ENCODE results near the gene PIK3R5.

PIK3R5 gene, protein sequence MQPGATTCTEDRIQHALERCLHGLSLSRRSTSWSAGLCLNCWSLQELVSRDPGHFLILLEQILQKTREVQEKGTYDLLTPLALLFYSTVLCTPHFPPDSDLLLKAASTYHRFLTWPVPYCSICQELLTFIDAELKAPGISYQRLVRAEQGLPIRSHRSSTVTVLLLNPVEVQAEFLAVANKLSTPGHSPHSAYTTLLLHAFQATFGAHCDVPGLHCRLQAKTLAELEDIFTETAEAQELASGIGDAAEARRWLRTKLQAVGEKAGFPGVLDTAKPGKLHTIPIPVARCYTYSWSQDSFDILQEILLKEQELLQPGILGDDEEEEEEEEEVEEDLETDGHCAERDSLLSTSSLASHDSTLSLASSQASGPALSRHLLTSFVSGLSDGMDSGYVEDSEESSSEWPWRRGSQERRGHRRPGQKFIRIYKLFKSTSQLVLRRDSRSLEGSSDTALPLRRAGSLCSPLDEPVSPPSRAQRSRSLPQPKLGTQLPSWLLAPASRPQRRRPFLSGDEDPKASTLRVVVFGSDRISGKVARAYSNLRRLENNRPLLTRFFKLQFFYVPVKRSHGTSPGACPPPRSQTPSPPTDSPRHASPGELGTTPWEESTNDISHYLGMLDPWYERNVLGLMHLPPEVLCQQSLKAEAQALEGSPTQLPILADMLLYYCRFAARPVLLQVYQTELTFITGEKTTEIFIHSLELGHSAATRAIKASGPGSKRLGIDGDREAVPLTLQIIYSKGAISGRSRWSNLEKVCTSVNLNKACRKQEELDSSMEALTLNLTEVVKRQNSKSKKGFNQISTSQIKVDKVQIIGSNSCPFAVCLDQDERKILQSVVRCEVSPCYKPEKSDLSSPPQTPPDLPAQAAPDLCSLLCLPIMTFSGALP

DNA sequence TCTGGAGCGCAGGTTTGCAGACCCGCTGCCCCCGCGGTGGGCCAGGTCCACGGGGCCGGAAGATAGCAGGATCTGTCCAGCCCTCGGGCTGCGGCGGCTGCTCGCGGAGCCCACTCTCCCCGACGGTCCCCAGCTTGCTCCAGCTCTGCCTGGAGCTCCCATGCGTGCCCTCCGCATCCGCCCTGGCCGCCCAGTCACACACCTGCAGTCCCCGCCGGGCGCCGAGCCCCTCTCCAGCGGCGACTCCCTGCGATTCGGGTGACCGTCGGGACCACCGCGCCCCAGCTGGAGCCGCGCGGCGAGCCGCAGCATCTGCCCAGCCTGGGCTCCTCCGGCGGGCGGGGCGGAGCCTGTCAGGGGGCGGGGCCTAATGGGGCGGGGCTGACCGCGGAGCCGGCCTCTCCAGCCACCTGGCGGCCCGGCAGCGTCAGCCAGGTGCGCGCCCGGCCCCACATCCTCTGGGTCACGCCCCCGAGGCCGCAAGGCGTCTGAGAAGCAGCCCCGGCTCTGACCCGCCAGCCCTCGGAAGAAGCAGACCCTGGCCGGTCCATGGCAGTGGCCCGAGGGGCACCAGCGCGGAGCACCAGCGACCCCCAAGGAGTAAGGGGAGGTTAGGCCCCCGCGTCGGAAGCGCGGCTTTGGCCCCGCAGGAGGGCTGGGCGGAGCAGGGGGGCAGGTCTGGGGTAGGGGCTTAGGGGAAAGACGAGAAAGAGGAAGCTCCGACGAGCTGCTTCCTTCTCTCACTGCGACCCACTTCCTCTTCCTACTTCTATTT lies at the start of gene PIK3R5:
TSS of gene PIK3R5 (minus strand) at position 314 of the 775 bp plus-strand sequence. CDS start 54,213 bp downstream, outside the sequence.
- DNase-seq = peak; percentile 66 to 78

DNA sequence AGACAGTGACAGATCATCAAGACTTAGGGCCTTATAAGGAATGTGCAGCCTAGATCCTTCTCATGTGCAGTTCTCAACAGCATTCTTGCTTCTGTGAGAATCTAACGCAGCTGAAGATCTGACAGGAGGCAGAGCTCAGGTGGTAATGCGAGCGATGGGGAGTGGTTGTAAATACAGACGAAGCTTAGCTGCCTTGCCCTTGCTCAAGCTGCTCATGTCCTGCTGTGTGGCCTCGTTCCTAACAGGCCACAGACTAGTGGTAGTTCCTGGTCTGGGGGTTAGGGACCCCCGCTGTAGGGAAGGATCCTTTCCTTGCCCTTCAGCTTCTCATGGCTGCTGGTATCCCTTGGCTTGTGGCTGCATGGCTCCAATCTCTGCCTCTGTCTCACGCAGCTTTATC lies 45.5 kb upstream of the PIK3R5 start:
- DNase-seq = no peak

DNA sequence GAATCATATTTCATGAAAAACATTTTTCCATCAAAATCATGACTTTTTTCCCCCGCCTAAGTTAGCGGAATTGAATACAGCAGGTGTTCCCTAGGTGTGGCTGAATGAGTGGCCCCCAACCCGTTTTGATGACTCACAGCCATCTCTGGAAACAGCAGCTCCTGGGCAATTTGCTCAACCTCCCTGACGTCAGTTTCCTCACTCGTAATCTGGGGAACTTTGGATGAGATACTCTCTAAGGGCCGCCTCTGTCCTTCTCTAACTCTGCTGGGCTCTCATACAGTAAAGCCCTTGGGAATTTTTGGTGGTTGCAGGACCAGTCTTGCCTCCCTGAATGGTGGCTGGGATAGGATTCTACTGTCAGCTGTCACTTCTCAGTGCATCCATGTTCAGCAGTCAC lies 44.2 kb upstream of the PIK3R5 start:
- DNase-seq = peak; percentile 80

DNA sequence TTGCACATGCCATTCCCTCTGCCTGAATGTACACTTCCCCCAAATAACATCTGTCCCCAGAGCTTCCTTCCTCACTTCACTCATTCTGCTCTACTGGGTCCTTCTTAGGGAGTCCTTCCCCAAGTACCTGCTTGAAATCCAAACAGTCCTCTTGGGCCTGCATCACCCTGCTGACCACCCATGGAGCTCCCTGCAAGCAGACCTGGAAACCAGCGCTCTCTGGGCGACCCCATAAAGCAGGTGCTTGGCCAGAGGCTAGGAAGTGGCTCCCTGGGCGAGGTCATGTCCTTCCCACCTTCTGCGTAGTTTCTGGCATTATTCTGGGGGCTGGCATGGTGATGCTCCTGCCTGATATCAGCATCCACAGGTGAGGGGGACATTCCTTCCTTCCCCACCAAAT lies 43.6 kb upstream of the PIK3R5 start:
- DNase-seq = no peak

DNA sequence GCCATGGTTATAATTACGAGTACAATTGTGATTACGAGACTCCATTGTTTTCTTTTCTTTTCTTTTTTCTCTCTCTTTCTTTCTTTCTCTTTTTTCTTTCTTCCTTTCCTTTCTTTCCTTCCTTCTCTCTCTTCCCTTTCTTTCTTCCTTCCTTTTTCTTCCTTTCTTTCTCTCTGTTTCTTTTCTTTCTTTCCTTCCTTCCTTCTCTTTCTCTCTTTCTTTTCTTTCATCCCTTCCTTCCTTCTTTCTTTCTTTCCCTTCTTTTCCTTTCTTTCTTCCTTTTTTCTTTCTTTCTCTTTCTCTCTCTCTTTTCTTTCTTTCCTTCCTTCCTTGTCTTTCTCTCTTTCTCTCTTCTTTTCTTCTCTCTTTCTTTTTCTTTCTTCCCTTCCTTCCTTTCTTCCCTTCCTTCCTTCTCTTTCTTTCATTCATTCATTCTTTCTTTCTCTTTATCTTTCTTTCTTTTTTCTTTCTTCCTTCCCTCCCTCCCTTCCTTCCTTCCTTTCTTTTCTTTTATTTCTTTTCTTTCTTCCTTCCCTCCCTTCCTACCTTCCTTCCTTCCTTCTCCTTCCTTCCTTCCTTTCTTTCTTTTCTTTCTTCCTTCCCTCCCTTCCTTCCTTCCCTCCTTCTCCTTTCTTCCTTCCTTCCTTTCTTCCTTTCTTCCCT lies 41.7 kb upstream of the PIK3R5 start:
- no peak for DNase-seq

DNA sequence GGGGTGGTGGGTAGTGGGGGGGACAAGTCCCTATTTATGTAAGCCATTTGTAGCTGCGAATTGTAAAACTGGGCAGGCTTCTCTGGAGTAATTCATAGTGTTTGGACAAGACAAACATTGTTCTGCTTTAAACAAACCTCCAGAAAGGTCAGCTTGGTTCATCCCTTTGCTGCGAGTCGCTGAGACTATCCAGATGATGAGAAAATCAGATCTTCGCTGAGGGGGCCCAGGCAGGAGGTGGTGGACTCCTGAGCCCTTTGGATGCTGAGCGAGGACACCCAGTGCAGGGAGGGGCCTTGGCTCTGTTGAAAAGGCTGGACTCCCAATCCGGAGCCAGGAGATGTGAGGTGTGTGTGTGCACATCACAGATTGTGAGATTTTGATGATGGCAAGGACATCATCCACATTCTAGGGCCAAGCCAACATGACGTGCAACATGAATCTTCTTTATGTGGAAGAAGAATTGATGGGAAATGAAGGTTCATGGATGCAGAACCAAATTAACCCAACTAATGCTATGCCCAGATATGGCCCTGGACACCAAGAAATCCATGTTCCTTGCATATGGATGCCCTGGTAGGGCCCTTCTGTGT lies 40.8 kb upstream of the PIK3R5 start:
- DNase-seq = no peak

DNA sequence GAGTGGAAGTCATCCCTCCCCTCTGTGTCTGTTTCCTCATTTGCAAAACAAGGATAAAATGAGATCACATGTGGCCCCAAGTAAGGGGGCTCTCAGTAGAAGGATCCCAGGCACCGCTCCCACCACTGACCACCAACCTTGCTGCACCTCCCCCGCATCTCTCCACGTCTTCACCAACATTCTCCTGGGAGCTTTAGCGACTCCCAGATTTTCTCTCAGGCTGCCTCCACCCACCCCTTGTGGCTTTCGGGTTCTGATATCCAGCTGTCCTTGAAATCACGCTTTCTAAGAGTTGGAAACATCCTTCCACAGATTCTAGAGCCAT lies 39.4 kb upstream of the PIK3R5 start:
- DNase-seq = no peak

DNA sequence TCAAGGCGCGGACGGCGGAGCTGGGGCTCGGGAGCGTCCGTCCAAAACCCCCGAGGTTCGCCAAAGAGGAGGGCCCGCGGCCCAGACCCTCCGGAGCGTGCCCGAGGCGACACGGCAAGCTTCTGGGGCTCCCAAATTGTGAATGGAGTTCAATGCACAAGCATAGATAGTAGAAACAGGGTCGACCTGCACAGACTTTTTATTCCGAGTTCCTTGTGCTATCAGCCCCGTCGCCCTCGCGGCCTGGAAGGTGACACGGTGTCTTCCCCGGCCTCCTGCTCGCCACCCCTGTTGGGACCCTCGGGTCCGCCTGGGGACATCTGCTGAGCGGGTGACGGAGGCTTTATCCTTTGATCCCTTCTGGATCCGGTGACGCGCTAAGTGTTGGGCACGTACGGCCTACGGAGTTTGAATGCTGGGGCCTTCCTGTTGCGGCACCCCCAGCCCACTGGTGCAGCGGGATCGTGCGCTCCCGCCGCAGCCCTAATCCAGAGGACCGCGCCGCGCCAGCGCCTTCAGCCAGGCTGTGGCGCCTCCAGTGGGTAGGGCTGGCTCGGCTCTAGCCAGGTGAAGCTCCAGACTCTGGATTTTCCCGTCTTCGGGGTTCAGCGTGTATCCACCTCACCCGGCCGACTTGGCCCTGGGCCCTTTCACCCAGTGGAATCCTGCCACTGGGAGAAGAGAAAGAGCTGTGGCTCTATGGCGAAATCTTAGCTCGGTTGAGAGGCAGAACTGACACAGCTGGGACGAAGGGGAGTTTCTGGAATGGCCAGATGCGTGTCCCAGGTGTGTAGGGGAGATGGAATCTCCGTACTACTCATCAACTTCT lies 38.8 kb upstream of the PIK3R5 start:
- no peak for DNase-seq

DNA sequence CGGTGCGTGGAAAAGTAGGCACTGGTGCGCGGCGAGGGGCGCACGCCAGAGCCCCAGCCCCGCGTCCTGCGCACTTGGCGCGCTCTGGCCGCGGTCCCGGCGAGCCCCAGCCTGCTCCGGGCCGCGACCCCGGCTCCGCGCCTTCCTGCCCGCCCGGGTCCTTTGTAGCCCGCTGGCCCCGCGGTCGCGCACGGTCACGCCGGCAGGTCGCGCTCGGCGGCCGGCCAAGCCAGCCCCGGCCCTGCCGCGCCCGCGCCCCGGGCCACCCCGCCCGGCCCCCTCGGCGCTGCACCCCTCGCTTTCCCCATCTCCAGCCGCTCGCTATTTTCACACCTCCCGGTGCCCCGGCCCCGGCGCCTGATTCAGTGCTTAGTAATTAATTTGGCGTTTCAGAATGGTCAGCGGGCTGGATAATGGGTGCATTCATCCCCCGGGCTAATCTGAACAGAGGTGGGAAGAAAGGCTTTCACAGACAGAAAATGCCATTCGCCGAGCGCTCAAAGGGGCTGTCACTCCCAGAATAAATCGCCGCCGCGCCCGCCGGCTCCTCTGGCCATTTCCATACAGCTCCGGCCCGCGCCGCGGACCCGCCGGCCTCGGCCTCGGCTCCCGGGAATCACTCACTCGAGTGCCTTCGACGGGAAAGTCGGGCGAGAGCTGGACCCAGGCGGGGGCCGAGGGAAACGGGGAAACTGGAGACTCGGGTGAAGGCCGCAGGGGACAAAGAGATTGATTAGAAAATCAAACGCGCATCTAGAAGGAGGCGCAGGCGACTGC lies 38.0 kb upstream of the PIK3R5 start:
- DNase-seq = no peak

DNA sequence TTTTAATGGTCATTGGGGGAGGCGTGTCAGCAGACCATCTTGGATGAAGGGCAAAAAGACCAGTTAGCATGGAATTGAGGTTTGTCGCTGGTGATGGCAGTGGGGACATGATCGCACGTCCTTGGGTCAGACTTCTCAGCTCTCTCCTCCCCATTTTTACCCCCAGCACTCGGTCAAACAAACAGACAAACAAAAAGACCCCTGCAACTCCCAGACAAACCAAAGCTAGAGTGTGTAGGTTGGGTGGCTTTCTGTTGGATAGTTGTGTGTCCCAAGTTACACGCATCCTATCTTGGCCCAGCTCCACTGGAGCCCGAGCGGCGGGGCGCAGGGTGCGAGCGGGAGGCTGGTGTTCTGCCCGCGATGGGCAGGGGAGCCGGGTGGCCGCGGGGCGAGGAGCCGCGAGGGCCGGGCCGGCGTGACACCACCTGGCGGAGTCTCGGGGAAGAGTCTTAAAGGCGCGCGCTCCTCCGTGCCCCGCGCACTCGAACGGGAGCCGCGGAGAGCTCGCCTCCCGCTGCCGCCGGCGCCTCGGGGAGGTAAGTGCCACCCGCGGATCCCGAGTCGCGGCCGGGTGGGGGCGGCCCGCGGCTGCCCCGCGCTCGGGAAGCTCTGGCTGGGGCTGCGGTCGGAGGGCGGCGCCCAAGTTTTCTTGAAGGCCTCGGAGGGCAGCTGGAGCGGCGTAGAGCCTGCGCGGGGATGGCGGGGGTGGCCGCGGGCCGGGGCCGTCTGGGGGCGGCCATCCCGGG lies 37.3 kb upstream of the PIK3R5 start:
- DNase-seq = no peak

DNA sequence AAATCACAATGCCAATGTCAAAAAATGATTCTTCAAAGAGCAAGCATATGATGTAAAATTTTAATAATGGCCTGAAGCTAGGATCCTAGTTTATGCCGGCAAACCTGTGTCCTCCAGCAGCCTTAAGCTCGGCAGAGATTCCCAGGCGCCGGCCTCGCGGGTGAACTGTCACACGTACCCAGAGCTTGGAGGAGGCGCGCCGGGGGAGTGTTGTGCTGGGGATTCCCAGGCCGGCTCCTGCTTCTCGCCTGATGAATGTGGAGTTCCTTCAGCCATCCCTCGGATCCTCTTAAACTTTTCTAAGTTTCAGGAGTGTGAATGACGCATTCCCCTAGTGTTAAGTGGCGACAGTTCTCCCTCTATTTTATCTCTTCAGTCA lies 36.7 kb upstream of the PIK3R5 start:
- peak; percentile 58 to 75 for DNase-seq

DNA sequence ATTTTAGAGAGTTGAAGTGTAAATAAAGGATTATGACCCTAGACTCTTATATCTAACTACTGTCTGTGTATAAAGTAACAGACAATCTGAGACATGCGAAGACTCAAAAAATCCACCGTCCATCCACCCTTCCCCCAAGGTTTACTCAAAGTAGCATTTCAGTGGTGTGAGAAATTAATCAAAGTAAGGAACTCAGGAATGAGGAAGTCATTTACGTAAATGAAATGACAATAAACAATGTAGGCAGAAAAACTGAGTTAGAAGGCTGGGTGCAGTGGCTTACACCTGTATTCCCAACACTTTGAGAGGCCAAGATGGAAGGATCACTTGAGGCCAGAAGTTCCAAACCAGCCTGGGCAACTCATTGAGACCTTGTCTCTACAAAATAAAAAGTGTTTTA lies 36.1 kb upstream of the PIK3R5 start:
- no peak for DNase-seq

DNA sequence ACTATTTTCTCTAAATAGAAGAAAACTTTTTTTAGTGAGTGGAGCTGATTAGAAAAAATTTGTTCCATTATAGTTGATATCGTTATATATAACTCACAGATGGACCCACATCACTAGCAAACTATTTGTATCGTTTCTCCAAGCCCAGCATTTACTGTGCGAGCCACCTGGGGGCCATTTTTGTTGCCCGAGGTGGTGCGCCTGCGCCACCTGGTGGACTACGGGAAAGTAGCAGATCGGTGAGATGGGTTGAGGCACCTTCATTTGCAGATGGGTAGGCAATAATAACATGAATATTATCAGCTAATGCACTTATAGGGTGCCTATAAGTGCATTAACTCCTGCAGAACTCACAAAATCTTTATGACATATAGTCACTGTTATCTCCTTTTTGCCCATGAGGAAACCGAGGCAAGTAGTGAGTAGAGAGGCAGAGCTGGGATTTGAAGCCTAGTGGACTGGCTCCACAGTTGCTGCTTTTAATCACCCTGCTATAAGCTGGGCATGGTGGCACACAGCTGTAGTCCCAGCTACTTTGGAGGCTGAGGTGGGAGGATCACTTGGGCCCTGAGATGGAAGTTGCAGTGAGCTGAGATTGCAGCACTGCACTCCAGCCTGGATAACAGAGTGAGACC lies 32.6 kb upstream of the PIK3R5 start:
- peak; percentile 53 to 89 for DNase-seq

DNA sequence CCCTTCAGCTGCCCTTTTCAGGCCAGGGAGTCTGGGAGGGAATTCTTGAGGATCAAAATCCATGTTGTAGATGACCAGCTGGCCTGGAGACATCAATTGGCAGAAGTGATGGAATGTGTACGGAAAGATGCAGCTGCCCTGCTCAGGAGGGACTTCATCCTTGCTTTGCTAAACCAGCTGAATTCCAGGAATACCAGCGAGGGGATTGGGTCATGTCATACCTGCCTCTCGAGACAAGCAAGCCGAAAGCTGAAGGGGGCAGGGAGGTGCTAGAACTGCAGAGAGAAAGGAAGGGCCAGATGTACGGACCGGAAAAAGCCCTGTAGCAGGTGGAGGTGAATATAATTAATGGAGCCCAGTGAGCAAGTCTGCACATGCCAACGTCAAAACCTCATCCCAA lies 30.2 kb upstream of the PIK3R5 start:
- DNase-seq = no peak

DNA sequence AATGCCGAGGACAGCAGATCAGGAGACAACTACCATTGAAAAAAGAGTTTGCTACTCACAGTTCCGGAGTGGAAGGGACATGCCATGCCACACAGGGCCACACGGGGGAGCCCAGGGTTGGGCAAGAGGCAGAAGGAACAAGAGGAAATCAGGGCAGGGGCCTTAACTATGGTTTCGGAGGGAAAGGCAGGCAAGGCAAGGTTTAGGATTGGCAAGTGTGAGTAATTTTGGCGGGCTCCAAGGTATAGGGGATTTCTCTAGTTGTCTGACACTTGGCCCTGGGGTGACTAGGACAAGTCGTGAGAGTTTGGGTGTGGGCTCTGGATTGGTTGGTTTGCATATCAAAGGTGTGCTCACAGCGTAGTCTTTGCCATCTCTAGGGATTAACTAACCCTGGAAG lies 28.8 kb upstream of the PIK3R5 start:
- peak; percentile 41 to 84 for DNase-seq

DNA sequence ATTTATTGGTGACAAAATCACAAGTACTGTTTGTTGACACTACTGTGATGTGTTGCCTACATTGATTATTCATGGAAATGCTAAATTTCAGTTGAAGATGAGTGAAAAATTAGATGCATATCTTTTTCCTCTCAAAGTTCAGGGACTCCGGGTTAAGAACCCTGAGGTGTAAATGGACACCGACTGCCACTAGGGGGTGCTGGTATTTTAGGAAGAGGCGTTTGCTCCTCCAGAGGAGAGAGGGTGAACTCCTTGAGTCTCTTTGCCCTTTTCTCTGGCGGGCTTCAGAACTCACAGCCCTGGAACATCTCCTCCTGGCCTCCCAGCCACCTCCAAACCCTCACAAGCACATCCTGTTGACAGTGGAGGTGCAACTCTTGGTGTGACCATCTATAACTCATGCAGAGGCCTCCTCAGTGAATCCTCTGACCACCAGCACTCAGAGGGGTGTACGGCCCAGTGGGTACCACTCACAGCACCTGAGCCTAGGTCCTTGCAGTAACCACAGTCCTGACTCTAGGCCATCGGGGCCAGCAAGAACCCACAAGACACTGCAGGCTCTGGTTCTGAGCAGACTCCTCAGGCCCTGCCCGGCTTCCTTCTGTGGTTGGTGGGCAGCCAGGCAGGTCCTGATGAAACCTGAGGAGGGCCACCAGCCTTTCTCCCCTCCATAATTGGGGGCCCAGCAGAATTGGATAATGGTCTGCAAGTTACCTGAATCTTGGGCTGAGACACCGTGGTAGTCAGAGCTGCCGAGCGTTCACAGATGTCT lies 26.2 kb upstream of the PIK3R5 start:
- DNase-seq = peak; percentile 54 to 93

DNA sequence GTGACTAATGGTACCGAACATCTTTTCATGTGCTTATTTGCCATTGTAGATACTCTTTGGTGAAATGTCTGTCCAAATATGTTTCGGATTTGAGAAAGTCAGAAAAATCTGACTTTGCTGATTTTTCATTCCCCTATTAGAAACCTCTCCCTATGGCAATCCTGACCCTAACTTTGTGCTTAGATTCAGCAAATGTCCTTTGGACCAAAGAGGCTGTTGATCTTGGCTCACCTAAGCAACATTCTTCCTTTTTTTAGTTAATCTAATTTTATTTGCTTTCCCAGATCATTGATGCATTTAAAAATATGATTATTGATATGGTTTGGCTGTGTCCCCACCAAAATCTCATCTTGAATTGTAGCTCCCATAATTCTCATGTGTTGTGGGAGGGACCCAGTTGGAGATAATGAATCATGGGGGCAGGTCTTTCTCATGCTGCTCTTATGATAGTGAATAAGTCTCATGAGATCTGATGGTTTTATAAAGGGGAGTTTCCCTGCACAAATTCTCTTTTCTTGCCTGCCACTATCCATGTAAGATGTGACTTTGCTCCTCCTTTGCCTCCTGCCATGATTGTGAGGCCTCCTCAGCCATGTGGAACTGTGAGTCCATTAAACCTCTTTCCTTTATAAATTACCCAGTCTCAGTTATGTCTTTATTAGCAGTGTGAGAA lies 22.9 kb upstream of the PIK3R5 start:
- DNase-seq = peak in 1 of 2 donors; percentile 55

DNA sequence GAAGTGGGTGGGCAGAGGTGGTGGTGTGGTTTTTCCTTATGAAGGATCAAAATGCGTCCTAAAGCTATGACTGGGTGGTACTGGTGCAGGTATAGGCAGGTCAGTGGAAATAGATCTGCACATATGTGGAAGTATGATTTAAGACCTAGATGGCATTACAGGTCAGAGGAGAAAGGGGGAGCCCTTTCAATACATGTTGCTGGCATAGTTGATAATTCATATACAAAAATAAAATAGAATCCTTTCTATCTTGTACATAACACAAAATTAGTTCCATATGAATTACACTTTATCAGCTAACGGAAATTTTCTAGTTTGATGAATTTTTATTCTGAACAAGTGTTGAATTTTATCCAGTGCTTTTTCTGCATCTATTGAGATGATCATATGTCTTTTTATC lies 20.8 kb upstream of the PIK3R5 start:
- DNase-seq = no peak

Measured in inflammatory macrophage treated with lipopolysaccharide for 1 hour (primary cell).